NCI-H2081 treated with DMSO at 0.1 percent for 48 hours (cell line): ENCODE results near the gene IGSF8.
A peak's percentile ranks its signal among the peaks of the same experiment; 100 is the strongest.

Experiments used
- DNase-seq: peaks from one replicate; lab custom pipeline; 2025; lab: John Stamatoyannopoulos, UW

The IGSF8 gene

DNA sequence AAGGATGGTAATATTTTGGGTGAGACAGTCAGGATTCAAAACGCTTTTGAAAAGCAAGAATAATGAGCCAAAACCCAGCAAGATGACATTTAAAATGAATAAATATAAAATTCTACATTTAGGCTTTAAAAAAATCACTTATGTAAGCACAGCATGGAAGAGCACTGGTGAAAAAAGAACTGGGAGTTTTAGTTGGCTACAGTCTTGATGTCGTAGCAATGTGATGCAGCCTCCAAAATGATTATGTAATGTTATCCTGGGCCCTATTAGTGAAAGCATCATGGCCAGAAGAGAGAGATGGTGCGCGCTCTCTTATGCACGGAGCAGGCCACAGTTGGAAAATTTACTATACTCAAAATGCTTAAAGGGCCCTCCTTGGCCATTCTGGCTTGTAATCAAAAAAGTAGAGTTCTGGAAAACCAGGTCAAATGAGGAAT, 11.9 kb downstream of the IGSF8 start:
- no peak for DNase-seq

DNA sequence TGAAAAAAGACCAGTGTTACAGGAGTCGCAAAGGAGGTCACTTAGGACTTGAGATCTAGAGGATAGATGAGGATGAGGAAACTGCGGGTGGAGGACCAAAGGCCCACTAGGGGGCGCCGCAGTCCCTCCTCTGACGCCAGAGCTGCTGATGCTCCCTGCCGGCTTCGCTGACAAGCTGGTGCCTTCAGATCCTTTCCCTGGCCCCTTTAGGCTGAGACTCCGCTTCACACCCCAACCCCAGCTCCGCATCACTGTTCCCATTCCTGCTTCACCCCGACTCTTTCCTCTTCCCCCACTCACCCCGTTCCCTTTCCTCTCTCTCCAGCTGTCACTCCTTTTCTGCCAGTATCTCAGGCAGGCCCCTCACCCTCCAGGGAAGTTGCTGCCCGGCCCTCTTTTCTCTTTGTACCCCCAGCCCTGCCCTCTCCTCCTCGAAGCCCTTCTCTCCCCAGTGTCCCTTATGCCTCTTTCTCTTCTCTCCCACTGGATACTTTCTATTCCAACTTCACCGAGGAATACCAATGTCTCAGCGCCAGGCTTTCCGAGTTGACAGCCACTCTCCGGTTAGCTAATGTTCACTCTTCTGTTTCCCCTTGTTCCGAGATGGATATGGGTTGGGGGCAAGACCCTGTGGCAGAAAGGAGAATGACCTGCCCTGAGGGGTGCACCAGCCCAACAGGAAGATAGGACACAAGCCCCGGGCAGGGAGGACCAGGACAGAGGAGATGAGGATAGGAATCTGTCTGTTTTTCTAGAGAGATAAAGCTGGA, 12.5 kb downstream of the IGSF8 start:
- DNase-seq = peak; percentile 25

DNA sequence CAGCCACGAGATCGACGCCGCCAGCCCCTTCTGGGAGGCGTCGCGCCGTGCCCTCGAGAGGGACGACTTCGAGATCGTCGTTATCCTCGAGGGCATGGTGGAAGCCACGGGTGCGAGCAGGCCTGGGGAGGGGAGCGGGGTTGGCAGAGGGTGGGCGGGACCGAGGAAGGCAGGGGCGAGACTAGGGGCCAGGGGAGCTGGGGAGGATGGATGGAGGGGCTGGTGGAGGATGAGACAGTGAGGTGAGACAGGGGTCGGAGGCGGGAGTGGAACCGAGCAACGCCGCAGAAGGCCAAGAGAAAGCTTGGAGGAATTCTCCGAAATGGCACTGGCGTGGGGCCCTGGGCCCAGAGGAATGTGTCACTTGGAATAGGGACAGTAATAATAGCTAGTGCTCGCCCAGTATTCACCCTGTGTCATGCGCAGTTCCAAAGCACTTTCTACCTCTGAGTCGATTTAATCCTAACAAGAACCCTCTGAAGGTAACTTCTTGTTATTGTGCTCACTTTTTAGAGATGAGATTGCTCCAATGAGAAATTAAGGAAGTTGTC, 13.6 kb downstream of the IGSF8 start:
- DNase-seq = no peak

DNA sequence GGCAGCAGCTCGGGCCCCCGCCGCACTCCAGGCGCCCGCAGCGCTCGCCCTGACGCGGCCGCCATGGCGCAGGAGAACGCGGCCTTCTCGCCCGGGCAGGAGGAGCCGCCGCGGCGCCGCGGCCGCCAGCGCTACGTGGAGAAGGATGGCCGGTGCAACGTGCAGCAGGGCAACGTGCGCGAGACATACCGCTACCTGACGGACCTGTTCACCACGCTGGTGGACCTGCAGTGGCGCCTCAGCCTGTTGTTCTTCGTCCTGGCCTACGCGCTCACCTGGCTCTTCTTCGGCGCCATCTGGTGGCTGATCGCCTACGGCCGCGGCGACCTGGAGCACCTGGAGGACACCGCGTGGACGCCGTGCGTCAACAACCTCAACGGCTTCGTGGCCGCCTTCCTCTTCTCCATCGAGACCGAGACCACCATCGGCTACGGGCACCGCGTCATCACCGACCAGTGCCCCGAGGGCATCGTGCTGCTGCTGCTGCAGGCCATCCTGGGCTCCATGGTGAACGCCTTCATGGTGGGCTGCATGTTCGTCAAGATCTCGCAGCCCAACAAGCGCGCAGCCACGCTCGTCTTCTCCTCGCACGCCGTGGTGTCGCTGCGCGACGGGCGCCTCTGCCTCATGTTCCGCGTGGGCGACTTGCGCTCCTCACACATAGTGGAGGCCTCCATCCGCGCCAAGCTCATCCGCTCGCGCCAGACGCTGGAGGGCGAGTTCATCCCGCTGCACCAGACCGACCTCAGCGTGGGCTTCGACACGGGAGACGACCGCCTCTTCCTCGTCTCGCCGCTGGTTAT, 14.2 kb downstream of the IGSF8 start:
- DNase-seq = peak; percentile 37

DNA sequence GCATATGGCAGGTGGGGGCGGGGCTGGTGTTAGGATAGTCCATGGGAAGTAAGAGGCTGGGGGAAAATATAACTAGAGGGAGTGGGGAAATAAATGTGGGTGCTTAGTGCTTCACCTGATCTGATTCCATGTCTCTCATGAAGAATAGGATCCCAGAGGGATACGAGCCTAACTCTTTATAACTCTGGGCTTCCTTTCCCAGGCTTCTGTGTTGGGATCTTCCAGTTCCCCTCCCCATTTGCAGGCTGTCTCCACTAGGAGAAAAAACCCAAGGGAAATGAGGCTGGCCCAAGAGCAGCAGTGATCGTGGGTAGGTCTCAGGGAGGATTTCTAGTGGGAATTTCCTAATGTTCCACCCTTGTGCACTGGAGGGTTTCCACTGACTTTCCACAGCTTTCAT, 15.5 kb downstream of the IGSF8 start:
- DNase-seq = no peak

DNA sequence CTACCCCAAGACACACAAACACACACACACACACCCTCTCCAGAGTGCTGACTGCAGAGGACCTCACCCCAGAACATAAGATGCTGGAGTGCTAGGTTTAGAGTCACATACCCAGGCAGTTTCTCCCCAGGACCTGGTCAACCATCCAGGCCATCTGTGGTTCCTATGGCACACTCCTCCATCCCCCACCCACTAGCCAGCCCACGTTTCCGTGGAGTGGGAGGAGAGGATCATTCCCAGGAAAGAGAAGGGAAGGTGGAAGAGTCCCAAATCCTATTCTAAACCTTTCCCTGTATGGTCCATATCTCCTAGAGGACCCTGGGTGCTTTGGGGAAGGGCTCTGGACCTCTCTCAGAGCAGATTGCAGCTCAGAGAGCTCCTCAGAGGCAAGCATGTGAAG, 15.9 kb downstream of the IGSF8 start:
- no peak for DNase-seq

DNA sequence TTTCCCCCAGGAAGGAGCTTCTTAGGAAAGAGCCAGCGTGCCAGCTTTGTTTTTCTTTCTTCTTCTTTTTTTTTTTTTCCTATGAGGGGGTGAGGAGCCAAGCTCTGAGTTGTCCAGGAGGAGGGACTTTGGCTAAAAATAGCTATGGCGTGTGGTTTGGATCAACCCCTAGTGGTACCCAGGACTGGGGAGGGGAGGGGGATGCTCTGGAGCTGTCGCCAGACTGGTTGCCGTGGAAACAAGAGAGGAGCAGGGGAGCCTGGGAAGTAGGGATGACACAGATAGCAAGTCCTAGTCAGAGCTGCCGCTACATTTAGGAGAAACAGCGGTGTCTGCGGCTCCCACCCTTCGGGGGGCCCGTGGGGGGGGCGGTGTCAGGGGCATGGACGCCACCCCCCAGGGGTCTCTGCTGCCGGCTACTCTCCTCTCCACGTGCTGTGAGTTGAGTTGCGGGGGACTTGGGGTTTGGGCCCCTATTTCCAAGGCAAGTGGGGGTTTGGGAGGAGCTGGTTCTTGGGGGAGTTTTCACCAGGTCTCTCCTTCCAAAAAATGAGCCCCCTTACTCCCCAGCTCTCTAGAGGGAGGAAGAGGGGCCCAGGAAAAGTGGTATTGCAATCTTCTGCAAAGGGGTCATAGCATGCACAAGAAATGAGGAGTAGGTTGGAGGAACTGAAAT, 17.0 kb downstream of the IGSF8 start, which contains the start of gene KCNJ9:
Gene KCNJ9 (plus strand): TSS at position 278 of the 676 bp plus-strand sequence. CDS start 2,493 bp downstream, outside the sequence.
- no peak for DNase-seq

DNA sequence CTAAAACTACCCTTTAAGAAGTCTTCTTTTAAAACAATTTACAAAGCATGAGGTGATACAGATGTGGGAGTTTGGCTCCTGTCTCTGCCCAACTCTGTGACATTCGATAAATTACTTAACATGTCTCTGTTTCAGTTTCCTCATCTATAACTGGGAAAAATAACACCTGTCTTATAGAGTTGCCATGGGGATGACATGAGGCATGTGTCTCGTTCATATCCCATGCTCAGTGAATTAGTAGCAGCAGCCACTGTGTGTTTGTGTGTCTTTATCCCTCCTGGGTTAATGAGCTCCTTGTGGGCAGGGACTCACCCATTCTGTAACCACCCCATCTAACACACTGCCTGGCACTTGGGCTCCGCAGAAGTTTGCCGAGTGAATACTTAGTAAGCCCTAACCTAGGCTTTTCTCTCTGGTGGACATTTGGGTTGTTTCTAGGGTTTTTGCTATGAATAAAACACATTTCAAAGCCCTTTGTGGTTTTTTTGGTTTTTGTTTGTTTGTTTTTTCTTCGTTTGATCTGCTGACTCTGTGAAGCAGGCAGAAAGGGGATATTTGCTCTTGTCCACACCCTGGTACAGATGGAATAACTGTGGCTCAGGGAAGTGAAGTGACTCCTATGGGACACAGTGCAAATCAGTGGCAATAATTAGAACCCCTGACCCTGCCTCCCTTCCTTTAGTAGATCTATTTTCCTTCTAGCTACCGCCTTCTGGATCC, 17.9 kb downstream of the IGSF8 start:
- no peak for DNase-seq

DNA sequence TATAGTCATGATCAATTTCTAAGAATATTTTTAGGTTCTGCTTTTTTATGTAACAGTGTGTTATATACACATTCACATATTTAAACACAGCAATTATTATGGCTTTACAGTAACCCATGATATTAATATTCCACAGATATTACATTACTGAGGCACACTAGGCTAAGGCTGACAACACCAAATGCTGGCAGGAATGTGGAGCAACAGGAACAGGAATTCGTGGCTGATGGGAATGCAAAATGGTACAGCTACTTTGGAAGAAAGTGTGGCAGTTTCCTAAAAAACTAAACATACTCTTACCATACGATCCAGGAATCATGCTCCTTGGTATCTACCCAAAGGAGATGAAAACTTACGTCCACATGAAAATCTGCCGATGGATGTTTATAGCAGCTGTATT, 19.0 kb downstream of the IGSF8 start:
- no peak for DNase-seq

DNA sequence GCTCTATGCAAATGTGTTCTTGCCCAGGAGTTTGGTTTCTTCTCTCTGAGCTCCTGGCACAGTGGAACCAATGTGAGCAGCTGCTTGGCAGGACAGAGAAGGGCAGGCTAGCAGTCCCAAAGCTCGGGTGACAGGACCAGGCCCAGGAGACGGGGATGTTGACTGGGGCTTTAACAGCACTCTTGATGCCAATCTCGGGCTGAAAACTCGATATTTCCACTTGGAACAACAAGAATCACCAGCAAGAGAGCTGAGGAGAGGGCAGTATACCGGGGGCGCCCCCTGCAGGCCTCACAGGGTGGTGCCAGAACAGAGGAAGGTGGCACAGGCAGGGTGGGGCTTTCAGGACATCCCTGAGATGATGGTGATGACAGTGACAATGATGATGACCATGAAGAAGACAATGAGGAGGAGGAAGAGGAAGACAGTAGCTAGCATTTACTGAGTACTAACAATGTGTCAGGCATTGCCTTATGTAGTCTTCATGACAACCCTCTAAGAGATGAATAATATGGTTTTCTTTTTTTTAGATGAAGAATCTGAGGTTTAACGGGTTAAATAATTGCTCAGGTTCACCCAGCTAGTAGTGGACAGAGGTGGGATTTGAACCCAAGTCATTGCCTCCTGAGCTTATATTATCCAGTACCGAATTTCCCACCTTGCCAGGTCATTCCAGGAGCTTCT, 19.8 kb downstream of the IGSF8 start:
- no peak for DNase-seq

DNA sequence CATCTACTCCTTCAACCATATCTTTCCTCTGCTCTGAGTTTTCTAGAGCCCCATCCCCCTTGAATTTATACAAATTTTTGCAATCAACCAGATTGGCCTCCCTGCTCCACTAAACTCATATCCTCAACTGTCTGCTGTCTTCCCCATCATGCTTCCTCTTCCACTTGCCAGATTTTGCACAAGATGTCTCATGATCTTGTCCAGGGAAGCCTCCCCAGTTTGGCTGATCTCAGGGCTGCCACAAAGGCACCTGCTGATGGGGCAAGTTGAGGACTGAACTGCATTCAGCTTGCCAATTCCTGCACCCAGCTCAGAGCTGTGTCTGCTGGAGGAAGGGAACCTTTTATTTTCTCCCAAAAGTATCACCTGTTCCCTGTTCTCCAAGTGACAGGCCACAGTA, 20.9 kb downstream of the IGSF8 start:
- DNase-seq = no peak

DNA sequence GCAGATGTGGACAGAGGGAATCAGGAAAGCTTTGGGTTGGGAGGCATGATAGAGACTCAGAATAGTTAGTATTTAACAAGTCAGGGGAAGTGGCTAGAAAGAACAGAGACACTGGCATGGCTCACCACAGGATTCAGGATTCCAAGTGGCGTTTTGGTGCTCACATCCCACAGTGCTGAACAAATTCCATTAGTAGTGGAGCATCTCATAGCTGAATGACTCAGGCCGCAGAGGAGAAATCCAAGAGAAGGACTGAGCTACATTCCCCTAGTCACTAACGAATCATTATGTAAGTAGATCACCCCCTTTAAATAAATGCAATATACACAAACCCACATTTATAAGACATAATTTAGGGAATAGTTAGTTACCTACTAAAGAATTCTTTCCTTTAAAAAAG, 22.1 kb downstream of the IGSF8 start:
- DNase-seq = no peak

DNA sequence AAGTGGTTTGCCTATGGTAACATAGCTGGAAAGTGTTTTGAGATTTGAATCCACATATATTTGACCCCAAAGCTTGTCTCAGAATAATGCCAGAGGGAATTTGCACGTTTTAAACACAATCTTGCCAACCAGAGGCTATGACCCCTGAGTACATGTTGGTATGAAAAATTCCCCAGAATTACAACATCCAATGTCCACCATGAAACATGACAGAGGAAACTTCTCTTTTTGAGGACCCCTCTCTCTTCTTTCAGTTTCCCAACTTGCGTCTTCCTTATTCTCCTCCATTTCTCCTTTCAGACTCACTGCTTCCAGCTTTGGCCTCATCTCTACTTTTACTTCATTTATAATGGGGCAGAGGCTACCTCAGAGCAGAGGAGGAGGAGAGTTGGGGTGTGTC, 22.6 kb downstream of the IGSF8 start:
- DNase-seq = no peak

DNA sequence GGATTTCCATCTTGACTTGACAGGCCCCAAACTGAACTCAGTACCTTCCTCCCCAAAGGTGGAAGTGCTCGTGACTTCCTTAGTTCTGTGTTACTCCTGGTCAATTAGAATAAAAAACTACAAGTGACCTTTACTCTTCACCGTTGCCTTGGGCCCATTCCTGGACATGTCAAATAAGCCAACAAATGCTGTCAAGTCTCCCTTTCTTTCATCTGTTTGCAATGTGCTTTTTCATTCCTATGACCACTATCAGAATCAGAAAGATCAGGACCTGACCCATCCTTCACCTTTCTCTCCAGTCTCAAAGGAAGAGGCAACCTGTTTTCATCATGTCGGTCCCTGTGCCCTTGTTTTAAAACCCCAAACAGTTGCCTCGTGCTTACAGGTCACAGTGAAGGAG, 23.6 kb downstream of the IGSF8 start:
- DNase-seq = no peak

DNA sequence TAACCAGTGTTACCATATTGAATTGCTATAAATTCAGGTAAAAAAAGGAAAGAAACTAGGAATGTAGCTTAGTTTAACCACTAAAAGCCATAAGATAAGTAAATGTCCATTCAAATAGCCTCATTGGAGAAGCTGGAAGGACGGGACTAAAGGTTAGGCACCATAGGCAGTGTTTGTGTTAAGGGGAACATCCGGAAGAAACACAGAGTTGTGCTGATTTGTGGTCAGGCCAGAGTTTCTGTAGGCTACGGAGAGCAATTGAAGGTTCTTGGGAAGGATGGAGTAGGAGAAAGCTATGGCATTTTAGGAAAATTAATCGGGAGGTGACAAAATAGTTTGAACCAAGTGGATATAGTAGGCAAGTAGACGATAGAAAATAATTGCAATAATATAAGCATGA, 27.1 kb downstream of the IGSF8 start:
- DNase-seq = no peak

DNA sequence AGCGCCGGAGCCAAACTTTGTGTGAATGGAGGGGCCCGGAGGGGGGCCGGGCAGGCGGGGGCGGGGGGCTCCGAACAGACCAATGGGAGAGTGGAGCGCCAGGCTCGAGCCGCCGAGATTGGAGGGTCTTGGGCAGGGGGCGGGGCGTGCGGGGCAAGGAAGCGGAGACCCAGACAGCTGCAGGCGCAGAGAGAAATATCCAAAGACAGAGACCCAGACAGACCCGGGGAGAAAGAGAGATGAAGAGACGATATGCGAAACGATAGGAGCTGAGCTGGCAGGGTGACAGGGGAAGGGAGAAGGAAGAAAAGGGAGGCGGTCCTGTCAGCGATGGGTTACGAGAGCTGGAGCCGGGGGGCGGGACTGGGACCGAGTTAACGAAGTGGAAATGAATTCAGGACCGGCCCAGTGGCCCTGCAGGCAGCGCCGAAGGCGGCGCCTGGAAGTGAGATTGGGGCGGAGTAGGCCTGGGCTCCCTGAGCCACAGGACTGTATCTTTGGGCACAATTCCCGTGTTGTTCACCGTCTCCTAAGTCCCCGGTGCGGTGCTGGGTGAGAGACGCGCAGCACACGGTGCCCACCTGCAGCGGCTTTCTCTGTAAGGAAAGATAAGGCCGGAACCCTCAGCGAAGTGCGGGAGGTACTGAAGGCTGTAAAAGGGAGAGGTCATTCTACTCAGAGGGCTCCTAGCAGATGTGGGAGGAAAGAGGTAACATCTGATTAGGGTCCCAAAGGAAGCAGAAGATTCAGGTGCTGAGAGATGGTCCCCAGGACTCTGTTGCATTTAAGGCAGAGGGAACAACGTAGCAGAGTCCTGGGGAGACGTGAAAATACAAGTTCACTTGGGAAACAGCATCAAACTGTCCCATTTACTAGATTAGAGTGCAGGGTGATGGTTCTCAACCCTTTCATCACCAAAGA, 27.9 kb downstream of the IGSF8 start:
- DNase-seq = no peak

DNA sequence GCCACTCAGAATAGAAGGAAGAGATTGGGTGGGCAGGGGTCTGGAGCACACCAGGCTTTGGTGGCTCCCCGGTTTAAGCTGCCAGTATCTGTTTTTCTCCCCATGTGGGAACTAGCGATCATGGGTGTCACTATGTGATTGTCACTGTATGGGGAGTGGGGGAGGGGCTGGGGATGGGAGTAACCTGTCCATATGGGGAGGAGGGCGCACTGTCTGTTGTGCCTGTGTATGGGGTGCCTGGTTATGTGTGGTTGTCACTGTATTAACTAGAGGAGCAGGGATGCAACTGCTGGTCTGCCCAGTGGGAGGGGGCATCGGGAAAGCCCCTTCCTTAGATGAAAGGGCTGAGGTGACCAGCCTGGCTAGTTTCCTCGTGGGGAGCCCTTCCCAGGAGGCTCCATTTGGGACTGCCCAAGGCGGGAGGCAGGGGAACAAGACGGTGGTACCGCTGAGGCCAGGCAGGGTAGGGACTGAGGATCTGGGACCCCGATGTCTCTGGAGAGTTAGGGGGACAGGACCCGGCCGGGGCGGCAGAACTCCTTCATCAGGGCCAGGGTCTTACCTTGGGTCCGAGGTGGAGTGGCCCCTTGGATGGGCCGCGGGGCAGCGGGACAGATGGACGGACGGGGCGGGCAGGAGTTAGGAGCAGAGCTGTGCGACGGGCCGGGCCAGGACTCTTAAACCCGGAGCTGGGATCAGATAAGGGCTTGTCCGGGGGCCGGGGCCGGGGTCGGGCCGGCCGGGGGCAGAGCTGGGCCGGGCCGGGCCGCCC, 28.8 kb downstream of the IGSF8 start, which contains the start of gene KCNJ10:
Gene KCNJ10 (minus strand): TSS at position 701 of the 772 bp plus-strand sequence. CDS start 27,628 bp downstream, outside the sequence.
- no peak for DNase-seq

DNA sequence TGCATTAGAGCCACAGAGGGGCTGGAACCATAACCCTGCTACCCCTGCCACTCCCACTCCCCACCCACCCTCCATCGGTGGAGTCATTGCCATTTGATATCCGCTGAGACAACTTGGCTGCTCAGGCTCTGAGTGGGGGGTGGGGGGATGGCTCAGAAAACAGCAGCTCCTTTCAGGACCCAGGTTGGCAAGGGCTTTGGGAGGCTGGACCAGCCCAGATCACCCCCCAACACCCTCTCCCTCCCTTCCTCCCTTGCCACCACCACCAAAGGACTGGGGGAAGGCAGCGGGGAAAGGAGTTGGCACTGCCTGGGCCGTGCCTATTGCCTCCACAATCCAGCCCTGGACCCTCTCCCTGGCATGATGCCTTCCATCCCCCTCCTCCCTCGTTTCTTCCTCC, 30.2 kb downstream of the IGSF8 start:
- no peak for DNase-seq
